Hepatocyte (in vitro differentiated cells): ENCODE measurements around the gene ITPR2.

Source experiments
- EZH2 ChIP-seq: fragments of 200-600 bp; sonication (generic); IDR thresholded peaks from 2 replicates; pipeline ENCODE4 v1.6.1; 2016; ENCODE audit warnings: antibody characterized with exemption, mild to moderate bottlenecking, borderline replicate concordance
- EZH2phosphoT487 ChIP-seq: fragments of 200-600 bp; sonication (generic); IDR thresholded peaks from one replicate; pipeline ENCODE4 v1.6.1; 2018; ENCODE audit warnings: antibody characterized with exemption, mild to moderate bottlenecking, low read depth, moderate library complexity; ENCODE audit not compliant: unreplicated experiment, severe bottlenecking
- TF ChIP-seq, protein P1 (sequence below): fragments of 200-600 bp; sonication (generic); IDR thresholded peaks from 2 replicates; pipeline ENCODE4 v1.5.1; 2016; ENCODE audit warnings: antibody characterized with exemption, mild to moderate bottlenecking; ENCODE audit not compliant: poor library complexity

DNA sequence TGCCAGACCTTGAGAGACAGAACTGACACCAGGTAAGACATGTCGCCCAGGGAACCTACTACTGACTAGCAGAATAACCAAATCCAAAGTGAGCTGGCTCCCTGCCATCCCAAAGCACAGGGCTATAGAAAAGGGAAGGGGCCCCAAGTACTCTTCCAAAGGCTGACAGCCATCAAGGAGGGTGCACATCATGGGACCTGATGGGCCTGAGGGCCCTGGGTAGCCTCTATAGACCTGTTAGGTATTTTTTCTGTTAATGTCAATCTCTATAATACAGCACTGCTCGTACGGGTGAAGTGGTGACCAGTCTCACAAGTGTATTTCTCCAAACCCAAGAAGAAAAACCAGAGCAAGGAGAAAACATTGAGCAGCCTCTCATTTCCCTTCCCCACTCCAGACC is 171.6 kb downstream of the ITPR2 start:
- TF ChIP-seq, protein P1, sequence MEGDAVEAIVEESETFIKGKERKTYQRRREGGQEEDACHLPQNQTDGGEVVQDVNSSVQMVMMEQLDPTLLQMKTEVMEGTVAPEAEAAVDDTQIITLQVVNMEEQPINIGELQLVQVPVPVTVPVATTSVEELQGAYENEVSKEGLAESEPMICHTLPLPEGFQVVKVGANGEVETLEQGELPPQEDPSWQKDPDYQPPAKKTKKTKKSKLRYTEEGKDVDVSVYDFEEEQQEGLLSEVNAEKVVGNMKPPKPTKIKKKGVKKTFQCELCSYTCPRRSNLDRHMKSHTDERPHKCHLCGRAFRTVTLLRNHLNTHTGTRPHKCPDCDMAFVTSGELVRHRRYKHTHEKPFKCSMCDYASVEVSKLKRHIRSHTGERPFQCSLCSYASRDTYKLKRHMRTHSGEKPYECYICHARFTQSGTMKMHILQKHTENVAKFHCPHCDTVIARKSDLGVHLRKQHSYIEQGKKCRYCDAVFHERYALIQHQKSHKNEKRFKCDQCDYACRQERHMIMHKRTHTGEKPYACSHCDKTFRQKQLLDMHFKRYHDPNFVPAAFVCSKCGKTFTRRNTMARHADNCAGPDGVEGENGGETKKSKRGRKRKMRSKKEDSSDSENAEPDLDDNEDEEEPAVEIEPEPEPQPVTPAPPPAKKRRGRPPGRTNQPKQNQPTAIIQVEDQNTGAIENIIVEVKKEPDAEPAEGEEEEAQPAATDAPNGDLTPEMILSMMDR, result no peak
- TF ChIP-seq EZH2 (no peak), EZH2phosphoT487 (no peak)
